Ovary (tissue), 9 donors: ENCODE results near the gene GLTP. TPM values are rescaled to one million over a fixed set of nuclear protein-coding genes. Genes with fewer than 3 reads are reported as not detected.

ENCODE experiments used
- DNase-seq, 5 donors: peaks; one replicate each; pipeline ENCODE4 v3.0.0-alpha.2; 2019 to 2020
- H3K27ac ChIP-seq, 2 donors: fragments of 200-600 bp; one replicate each; pipeline versions ENCODE4 v1.5.1 to v1.8.0; 2019 to 2022
- H3K27me3 ChIP-seq: fragments of 200-600 bp; one replicate; pipeline ENCODE4 v1.8.0; 2022
- H3K36me3 ChIP-seq: fragments of 200-600 bp; sonication (generic); one replicate; pipeline ENCODE4 v1.5.1; 2019
- H3K4me1 ChIP-seq: one replicate; pipeline ENCODE4 v1.8.1; 2013; ENCODE audit warnings: mild to moderate bottlenecking, moderate library complexity; ENCODE audit not compliant: insufficient read depth
- H3K4me3 ChIP-seq: fragments of 200-600 bp; sonication (generic); one replicate; pipeline ENCODE4 v1.5.1; 2017
- H3K9me3 ChIP-seq, 2 donors: fragments of 200-600 bp in 1 of 2; sonication (generic) in 1 of 2; one replicate each; pipeline versions ENCODE4 v1.5.1 to v1.8.1; 2013 to 2019; ENCODE audit warnings: mild to moderate bottlenecking in 1 of 2, moderate library complexity in 1 of 2
- EP300 ChIP-seq: sonication (generic); formaldehyde crosslinking; IDR thresholded peaks from one replicate; pipeline ENCODE4 v1.6.1; 2017; ENCODE audit warnings: antibody characterized with exemption
- POLR2A ChIP-seq: fragments of 450-650 bp; IDR thresholded peaks from one replicate; pipeline ENCODE4 v1.6.1; 2017; ENCODE audit warnings: antibody characterized with exemption, mild to moderate bottlenecking, moderate library complexity
- WGBS, 3 donors: extraction: QIAGEN DNeasy Blood & Tissue Kit in 1 of 3; methylation state at CpG; one replicate each; pipeline versions ENCODE4 v1.1.5 to v1.1.7; 2013 to 2017; 5-methylcytosine and 5-hydroxymethylcytosine counted together
- intact Hi-C, 4 donors: fragments of 100-400 bp; cut with DNase I; formaldehyde crosslinking; loops; one replicate each; pipeline versions ENCODE4 v1.11.0 to v1.15.1; 2022 to 2023
- polyA plus RNA-seq, 2 donors: library from polyadenylated mRNA; stranded (reverse); fragments of 200-250 nt in 1 of 2; fragments of 350-450 nt in 1 of 2; fragmentation: Illumina TruSeq in 1 of 2; extraction: RNeasy Lipid Tissue Mini Kit (QIAGEN cat#74804) in 1 of 2; gene quantifications; one replicate each; pipeline ENCODE4 v1.2.3, GENCODE V29; 2013 to 2014
- total RNA-seq, 7 donors: library from RNA; depleted of rRNA in 2 of 7; stranded (reverse); fragments of >200 nt in 2 of 7; fragmentation: NEBNext Ultra II Directional in 3 of 7; extraction: Animal tissue kit (Norgen Biotek cat#: 25700) in 3 of 7; gene quantifications; one replicate each; pipeline versions ENCODE4 v1.1.0 to v1.2.4, GENCODE V29; 2016 to 2023
- TF ChIP-seq, protein P1 (sequence below), 3 donors: fragments of 450-650 bp in 2 of 3; fragments of 200-600 bp in 1 of 3; IDR thresholded peaks; one replicate each; pipeline versions ENCODE4 v1.5.1 to v1.8.0; 2016 to 2022; ENCODE audit warnings: antibody characterized with exemption in 3 of 3, mild to moderate bottlenecking in 1 of 3
- donor health status: DM: no; HTN: no; CAD: no; lungs with moderate emphysema.
- donor health status: DM: no; HTN: no; CAD: no.
- donor health status: Bipolar disorder and iron deficiency.
- donor health status: DM: yes; HTN: yes; CAD: no.
- donor health status: DM: no; HTN: no; CAD: no.
- donor health status: DM: yes; HTN: yes; CAD: no.

Gene GLTP
- total and polyA plus RNA-seq, 9 donors, result 15.5 to 37.2 (median 26.3) TPM

- intact Hi-C loops, result no loop called here
- Histone ChIP-seq H3K27ac (no peak within 1 kb of the TSS), H3K36me3 (no peaks in the 10 kb centered on the region), H3K27me3 (peaks cover 2% of the 10 kb centered on the region), H3K4me1 (no peaks in the 10 kb centered on the region), H3K4me3 (no peak within 1 kb of the TSS), H3K9me3 (no peaks in the 10 kb centered on the region)
- TF ChIP-seq EP300, result no peak
- TF ChIP-seq POLR2A, result no peak
- TF ChIP-seq, protein P1, sequence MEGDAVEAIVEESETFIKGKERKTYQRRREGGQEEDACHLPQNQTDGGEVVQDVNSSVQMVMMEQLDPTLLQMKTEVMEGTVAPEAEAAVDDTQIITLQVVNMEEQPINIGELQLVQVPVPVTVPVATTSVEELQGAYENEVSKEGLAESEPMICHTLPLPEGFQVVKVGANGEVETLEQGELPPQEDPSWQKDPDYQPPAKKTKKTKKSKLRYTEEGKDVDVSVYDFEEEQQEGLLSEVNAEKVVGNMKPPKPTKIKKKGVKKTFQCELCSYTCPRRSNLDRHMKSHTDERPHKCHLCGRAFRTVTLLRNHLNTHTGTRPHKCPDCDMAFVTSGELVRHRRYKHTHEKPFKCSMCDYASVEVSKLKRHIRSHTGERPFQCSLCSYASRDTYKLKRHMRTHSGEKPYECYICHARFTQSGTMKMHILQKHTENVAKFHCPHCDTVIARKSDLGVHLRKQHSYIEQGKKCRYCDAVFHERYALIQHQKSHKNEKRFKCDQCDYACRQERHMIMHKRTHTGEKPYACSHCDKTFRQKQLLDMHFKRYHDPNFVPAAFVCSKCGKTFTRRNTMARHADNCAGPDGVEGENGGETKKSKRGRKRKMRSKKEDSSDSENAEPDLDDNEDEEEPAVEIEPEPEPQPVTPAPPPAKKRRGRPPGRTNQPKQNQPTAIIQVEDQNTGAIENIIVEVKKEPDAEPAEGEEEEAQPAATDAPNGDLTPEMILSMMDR (IDR thresholded peaks at IDR 0.05), result no peak
- peak in 2 of 5 donors; percentile 51 to 52 for DNase-seq
- WGBS, 3 donors, result 11 to 15% (median 14%) methylated on average over 52 to 67 of the region's 67 CpGs
Observed at GRCh38 chr12:109833307-109834189, 46.8 kb downstream of the GLTP start, which contains the start of gene TRPV4. Gene TRPV4, minus strand, starts transcription at chr12:109833398. Its CDS starts 18,602 bp downstream, at chr12:109814796.

GRCh38 chr12:109832541-109833306 is 47.6 kb downstream of the GLTP start:
- no peak for TF ChIP-seq EP300
- TF ChIP-seq, protein P1 (IDR thresholded peaks at IDR 0.05), result no peak
- TF ChIP-seq POLR2A, result no peak
- Histone ChIP-seq H3K4me3 (no peak overlapping the region), H3K36me3 (no peaks in the 10 kb centered on the region), H3K27ac (no peak overlapping the region), H3K4me1 (no peaks in the 10 kb centered on the region), H3K9me3 (no peaks in the 10 kb centered on the region), H3K27me3 (peaks cover 2% of the 10 kb centered on the region)
- intact Hi-C loops, result no loop called here
- 3 to 17% (median 5%) methylated on average over 15 to 31 of the region's 31 CpGs for WGBS, 3 donors
- no peak for DNase-seq

- TF ChIP-seq, protein P1 (IDR thresholded peaks at IDR 0.05), result no peak
- TF ChIP-seq EP300 (no peak), POLR2A (no peak)
- H3K4me1 ChIP-seq, result no peaks in the 10 kb centered on the region
- intact Hi-C loops, result no loop called here
- H3K9me3 ChIP-seq, result no peaks in the 10 kb centered on the region
- DNase-seq, result no peak
- H3K4me3 ChIP-seq, result no peak overlapping the region
- H3K27ac ChIP-seq, result no peak overlapping the region
- H3K27me3 ChIP-seq, result peaks cover 2% of the 10 kb centered on the region
- WGBS, 3 donors, result 64 to 76% (median 72%) methylated on average over 9 of the region's 9 CpGs
- no peaks in the 10 kb centered on the region for H3K36me3 ChIP-seq
Observed at GRCh38 chr12:109831929-109832328, 48.4 kb downstream of the GLTP start.

DNA sequence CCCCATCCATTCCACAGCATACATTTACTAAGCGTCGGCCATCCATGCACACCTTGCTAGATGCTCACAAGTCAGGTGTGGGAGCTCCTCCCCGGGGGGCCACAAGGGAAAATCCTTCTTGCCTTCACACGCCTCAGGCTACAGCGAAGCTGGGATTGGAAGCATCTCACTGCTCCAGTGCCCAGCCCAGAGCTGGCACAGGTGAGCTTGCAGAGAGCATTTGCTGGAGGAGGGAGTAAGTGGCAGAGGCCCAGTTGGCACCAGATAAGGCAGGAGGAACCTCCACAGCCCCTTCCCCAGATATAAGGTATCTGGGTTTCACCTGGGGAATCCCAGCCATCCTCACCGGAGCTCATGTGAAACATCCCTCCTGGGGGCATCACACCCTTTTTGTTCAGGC is 49.0 kb downstream of the GLTP start:
- Histone ChIP-seq H3K9me3 (no peaks in the 10 kb centered on the region), H3K27me3 (peaks cover 2% of the 10 kb centered on the region), H3K36me3 (no peaks in the 10 kb centered on the region), H3K4me1 (no peaks in the 10 kb centered on the region), H3K4me3 (no peak overlapping the region), H3K27ac (no peak overlapping the region)
- WGBS, 3 donors, result 90 to 91% (median 90%) methylated on average over 6 of the region's 6 CpGs
- TF ChIP-seq POLR2A (no peak), EP300 (no peak)
- TF ChIP-seq, protein P1 (IDR thresholded peaks at IDR 0.05), result no peak
- no peak for DNase-seq
- intact Hi-C loops, result no loop called here
